ENCODE results near the gene ZNF839. TPM values are rescaled to one million over a fixed set of nuclear protein-coding genes. Genes with fewer than 3 reads are reported as not detected.

Gene ZNF839
- total and polyA plus RNA-seq, 2 of the 4 experiments (the other 2 are of a cell fraction), result 5.7 to 10.7 TPM

DNA sequence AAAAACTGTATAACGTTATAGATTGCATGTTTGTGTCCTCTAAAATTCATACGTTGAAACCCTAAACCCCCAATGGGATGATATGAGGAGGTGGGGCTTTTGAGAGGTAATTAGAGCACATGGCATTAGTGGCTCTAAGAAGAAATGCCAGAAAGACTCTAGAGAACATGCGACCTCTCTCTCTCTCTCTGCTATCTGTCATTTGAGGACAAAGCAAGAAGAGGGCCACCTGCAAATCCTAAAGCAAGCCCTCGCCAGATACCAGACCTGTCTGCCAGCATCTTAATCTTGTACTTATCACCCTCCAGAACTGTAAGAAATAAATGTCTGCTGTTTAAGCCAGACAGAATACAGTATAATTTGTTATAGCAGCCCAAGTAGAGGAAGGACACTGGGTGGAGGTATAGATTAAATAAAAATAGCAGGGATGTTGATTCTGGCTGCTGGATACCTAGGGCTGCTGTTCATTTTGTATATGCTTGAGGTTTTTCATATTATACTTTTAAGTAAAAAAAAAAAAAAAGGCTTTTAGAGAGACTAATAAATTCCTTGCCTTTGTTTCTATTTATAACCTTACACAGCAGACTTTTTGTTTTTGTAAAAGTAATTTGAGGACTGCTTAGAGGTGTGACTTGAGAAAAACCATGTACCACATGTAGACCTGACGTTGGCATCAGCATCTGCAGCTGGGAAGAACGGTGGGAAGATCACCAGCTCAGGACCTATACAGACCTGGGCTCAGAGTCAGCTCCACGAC is 41.5 kb upstream of the ZNF839 start:
- intact Hi-C loops (cut with micrococcal nuclease), result no loop called here
- H2BK5ac ChIP-seq (ENCODE audit: low read depth, low read length, poor library complexity, severe bottlenecking), result peak overlapping the region; percentile 98
- H4K91ac ChIP-seq (ENCODE audit: insufficient read depth, low read depth, low read length), result peak overlapping the region; percentile 98
- peak overlapping the region; percentile 43; the same call in 1 of the 2 replicates for H3K27ac ChIP-seq (ENCODE audit: insufficient read depth, low read length)
- DNase-seq (peak; percentile 32), ATAC-seq (ENCODE audit: low read depth) (no peak)
- H4K8ac ChIP-seq (ENCODE audit: low read depth in 2 of 2, low read length in 2 of 2), result peak overlapping the region; percentile 83 to 90
- no peaks in the 10 kb centered on the region for H4K20me1 ChIP-seq (ENCODE audit: insufficient read depth, low read length)
- dilution Hi-C loops (cut with HindIII; ENCODE audit: low sequenced_read_pairs, unreplicated experiment), result no loop called here
- no peaks in the 10 kb centered on the region for H3K9me3 ChIP-seq (ENCODE audit: control insufficient read depth, insufficient read depth, low read length)
- ChIA-PET POLR2A (ENCODE audit: unreplicated experiment) (no interaction called here), CTCF (no interaction called here)
- peak overlapping the region; percentile 99 for H2BK20ac ChIP-seq (ENCODE audit: low read depth, low read length)
- no peak overlapping the region for H3K4me3 ChIP-seq (ENCODE audit: insufficient read depth, low read depth, low read length)
- peak overlapping the region; percentile 65; the same call in 1 of the 2 replicates for H4K5ac ChIP-seq (ENCODE audit: low read depth, low read length)
- H3K4me2 ChIP-seq (ENCODE audit: low read depth, low read length), result no peak overlapping the region
- H3K27me3 ChIP-seq (ENCODE audit: control insufficient read depth, insufficient read depth, low read length), result no peaks in the 10 kb centered on the region
- peak overlapping the region; percentile 74 for H2AK9ac ChIP-seq (replicated peaks; ENCODE audit: low read depth, low read length, poor library complexity)
- 83% methylated on average over 1 of the region's 7 CpGs; no CpG with 5 or more reads in 1 of the 2 experiments for WGBS, 2 experiments (ENCODE audit: extremely low coverage in 2 of 2, insufficient read length in 1 of 2)
- H3K56ac ChIP-seq (ENCODE audit: extremely low read depth, insufficient read depth, low read length), result peak overlapping the region; percentile 25; the same call in 1 of the 2 replicates
- H3K4ac ChIP-seq (ENCODE audit: low read depth, low read length), result peak overlapping the region; percentile 97
- peaks cover 5 to 20% of the 10 kb centered on the region in 2 experiments; a peak in 3 of 4 replicates for H3K79me1 ChIP-seq (ENCODE audit: low read depth in 1 of 2, low read length in 2 of 2)
- no TSS peak for BruUV-seq (replicated peaks)
- H3K9me1 ChIP-seq (ENCODE audit: insufficient read depth, low read length), result peaks cover 8% of the 10 kb centered on the region
- TF ChIP-seq NFE2L2 (IDR thresholded peaks at IDR 0.05; ENCODE audit: low read depth, low read length), result no peak
- TF ChIP-seq SMC3 (IDR thresholded peaks at IDR 0.05; ENCODE audit: low read depth, low read length), result no peak
- no peak for TF ChIP-seq BHLHE40 (IDR thresholded peaks at IDR 0.05; ENCODE audit: low read depth, low read length)
- no peak for TF ChIP-seq MAZ (IDR thresholded peaks at IDR 0.05; ENCODE audit: borderline replicate concordance, low read depth, low read length)
- in situ Hi-C loops (cut with MboI; ENCODE audit: low sequenced_read_pairs), result no loop called here
- peak overlapping the region; percentile 96 for H2BK120ac ChIP-seq (ENCODE audit: low read depth, low read length)
- peak overlapping the region; percentile 91; the same call in 1 of the 2 replicates for H3K18ac ChIP-seq (ENCODE audit: low read depth, low read length)
- H3K14ac ChIP-seq (replicated peaks; ENCODE audit: low read depth, low read length), result peak overlapping the region; percentile 95
- H3K4me1 ChIP-seq (ENCODE audit: control insufficient read depth, insufficient read depth, low read length), result peaks cover 12% of the 10 kb centered on the region
- no peak overlapping the region for H3K9ac ChIP-seq (ENCODE audit: low read depth, low read length)
- H3K23ac ChIP-seq (ENCODE audit: low read depth, low read length), result peak overlapping the region; percentile 68; the same call in 1 of the 2 replicates
- peak overlapping the region; percentile 99 for H2BK15ac ChIP-seq (ENCODE audit: low read depth, low read length)
- peak overlapping the region; percentile 99 for H2AK5ac ChIP-seq (ENCODE audit: low read depth, low read length)
- no peaks in the 10 kb centered on the region for H3K36me3 ChIP-seq (ENCODE audit: control insufficient read depth, insufficient read depth, low read length)
- no peak overlapping the region for H2AFZ ChIP-seq (replicated peaks; ENCODE audit: low read length, poor library complexity)

Measured in IMR-90 (cell line).